Cardiac muscle cell (in vitro differentiated cells and primary cell): ENCODE measurements around the gene ANGEL2. TPM values are rescaled to one million over a fixed set of nuclear protein-coding genes. Genes with fewer than 3 reads are reported as not detected.

Source experiments
- DNase-seq, 2 donors: peaks; one replicate each; pipeline versions ENCODE4 v3.0.0 to v3.0.0-alpha.2; 2010 to 2017; ENCODE audit warnings: low read depth in 1 of 2, low spot score in 1 of 2
- H3K27ac ChIP-seq: fragments of 200-600 bp; sonication (generic); 2 replicates; pipeline ENCODE4 v1.5.1; 2016
- H3K27me3 ChIP-seq: fragments of 200-600 bp; sonication (generic); 2 replicates; pipeline ENCODE4 v1.6.0; 2016; ENCODE audit warnings: control low read depth
- H3K36me3 ChIP-seq: fragments of 200-600 bp; sonication (generic); 2 replicates; pipeline ENCODE4 v1.5.1; 2016; ENCODE audit warnings: control low read depth
- H3K4me1 ChIP-seq: fragments of 200-600 bp; sonication (generic); 2 replicates; pipeline ENCODE4 v1.8.1; 2017; ENCODE audit warnings: low read depth, mild to moderate bottlenecking, mixed run types
- H3K4me3 ChIP-seq: fragments of 200-600 bp; sonication (generic); 2 replicates; pipeline ENCODE4 v1.5.1; 2016; ENCODE audit warnings: mild to moderate bottlenecking
- H3K9me3 ChIP-seq: fragments of 200-600 bp; sonication (generic); 2 replicates; pipeline ENCODE4 v1.5.1; 2017; ENCODE audit warnings: low read depth, mild to moderate bottlenecking, control low read depth
- polyA plus RNA-seq: library from polyadenylated mRNA; unstranded; fragments of >200 nt; fragmentation: Nextera tagmentation; extraction: Ambion mirVana; gene quantifications from 2 replicates; pipeline ENCODE4 v1.2.1, GENCODE V29; 2016
- total RNA-seq: library from RNA; depleted of rRNA; stranded (reverse); fragments of >200 nt; gene quantifications from 2 replicates; pipeline ENCODE4 v1.2.3, GENCODE V29; 2016
- TF ChIP-seq, protein P1 (sequence below): IDR thresholded peaks from 2 replicates; pipeline ENCODE4 v1.5.1; 2012; ENCODE audit warnings: low read depth, mild to moderate bottlenecking, low read length

Gene ANGEL2
- total and polyA plus RNA-seq, 2 experiments from 2014 or later = 25.1 to 41.2 TPM

DNA sequence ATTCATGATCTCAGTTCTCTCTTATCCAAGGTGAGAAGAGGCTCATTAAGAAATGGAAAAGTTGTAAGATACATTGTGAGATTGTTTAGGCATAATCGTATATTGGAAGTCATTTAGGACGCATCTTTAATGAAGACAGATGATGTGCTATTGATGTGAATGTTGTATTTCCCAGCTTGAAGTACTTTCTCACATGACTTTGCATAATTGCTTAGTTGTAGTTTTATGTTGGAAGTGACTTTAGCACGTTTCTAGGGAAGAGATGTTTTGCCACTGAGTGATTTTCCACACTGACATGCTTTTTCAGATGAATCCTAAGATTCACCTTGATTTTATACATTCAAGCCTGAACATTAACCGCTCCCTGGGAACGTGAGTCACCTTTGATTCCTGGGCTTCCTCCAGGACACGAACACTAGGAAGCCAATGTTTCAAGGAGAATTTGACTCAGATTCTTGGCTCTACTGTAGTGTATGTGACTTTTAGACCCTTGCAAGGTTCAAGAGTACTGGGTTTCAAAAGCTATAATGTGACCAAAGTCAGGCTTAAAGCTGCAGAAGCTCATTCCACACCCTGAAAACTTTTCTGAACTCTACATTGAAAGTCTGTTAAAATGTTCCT lies 27.9 kb downstream of the ANGEL2 start:
- H3K9me3 ChIP-seq = no peaks in the 10 kb centered on the region
- H3K4me3 ChIP-seq = no peak overlapping the region
- DNase-seq = peak in 1 of 2 donors; percentile 19
- no peak overlapping the region for H3K27ac ChIP-seq
- TF ChIP-seq, protein P1, sequence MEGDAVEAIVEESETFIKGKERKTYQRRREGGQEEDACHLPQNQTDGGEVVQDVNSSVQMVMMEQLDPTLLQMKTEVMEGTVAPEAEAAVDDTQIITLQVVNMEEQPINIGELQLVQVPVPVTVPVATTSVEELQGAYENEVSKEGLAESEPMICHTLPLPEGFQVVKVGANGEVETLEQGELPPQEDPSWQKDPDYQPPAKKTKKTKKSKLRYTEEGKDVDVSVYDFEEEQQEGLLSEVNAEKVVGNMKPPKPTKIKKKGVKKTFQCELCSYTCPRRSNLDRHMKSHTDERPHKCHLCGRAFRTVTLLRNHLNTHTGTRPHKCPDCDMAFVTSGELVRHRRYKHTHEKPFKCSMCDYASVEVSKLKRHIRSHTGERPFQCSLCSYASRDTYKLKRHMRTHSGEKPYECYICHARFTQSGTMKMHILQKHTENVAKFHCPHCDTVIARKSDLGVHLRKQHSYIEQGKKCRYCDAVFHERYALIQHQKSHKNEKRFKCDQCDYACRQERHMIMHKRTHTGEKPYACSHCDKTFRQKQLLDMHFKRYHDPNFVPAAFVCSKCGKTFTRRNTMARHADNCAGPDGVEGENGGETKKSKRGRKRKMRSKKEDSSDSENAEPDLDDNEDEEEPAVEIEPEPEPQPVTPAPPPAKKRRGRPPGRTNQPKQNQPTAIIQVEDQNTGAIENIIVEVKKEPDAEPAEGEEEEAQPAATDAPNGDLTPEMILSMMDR = no peak
- peaks cover 2% of the 10 kb centered on the region for H3K36me3 ChIP-seq
- H3K4me1 ChIP-seq = no peaks in the 10 kb centered on the region
- H3K27me3 ChIP-seq = no peaks in the 10 kb centered on the region

- DNase-seq = no peak
- Histone ChIP-seq H3K4me1 (no peaks in the 10 kb centered on the region), H3K4me3 (no peak overlapping the region), H3K27ac (no peak overlapping the region), H3K27me3 (no peaks in the 10 kb centered on the region), H3K9me3 (no peaks in the 10 kb centered on the region), H3K36me3 (no peaks in the 10 kb centered on the region)
- TF ChIP-seq, protein P1 = no peak
These were observed 29.1 kb downstream of the ANGEL2 start for GRCh38 chr1:212986551-212986950.

GRCh38 chr1:212984522-212985291 lies 31.0 kb downstream of the ANGEL2 start:
- TF ChIP-seq, protein P1 = no peak
- Histone ChIP-seq H3K27ac (no peak overlapping the region), H3K36me3 (no peaks in the 10 kb centered on the region), H3K4me3 (no peak overlapping the region), H3K4me1 (no peaks in the 10 kb centered on the region), H3K27me3 (no peaks in the 10 kb centered on the region), H3K9me3 (no peaks in the 10 kb centered on the region)
- no peak for DNase-seq

- Histone ChIP-seq H3K27me3 (no peaks in the 10 kb centered on the region), H3K27ac (no peak overlapping the region)
- TF ChIP-seq, protein P1 = no peak
These were observed 32.2 kb downstream of the ANGEL2 start for GRCh38 chr1:212983482-212983881.

GRCh38 chr1:212982430-212983152 lies 33.1 kb downstream of the ANGEL2 start:
- no peaks in the 10 kb centered on the region for H3K9me3 ChIP-seq
- TF ChIP-seq, protein P1 = no peak
- DNase-seq = no peak
- no peaks in the 10 kb centered on the region for H3K36me3 ChIP-seq
- H3K4me1 ChIP-seq = no peaks in the 10 kb centered on the region
- H3K4me3 ChIP-seq = no peak overlapping the region
- no peaks in the 10 kb centered on the region for H3K27me3 ChIP-seq
- no peak overlapping the region for H3K27ac ChIP-seq

More at GRCh38 chr1:212983482-212983881, 32.2 kb downstream of the ANGEL2 start:
- no peaks in the 10 kb centered on the region for H3K36me3 ChIP-seq
- H3K4me3 ChIP-seq = no peak overlapping the region
- no peak for DNase-seq
- no peaks in the 10 kb centered on the region for H3K4me1 ChIP-seq
- no peaks in the 10 kb centered on the region for H3K9me3 ChIP-seq
